Measurements from ENCODE around the gene VPS51.

- TF ChIP-seq YY1 (IDR thresholded peaks at IDR 0.05; ENCODE audit: insufficient read depth, insufficient read length) (no peak), ZNF274 (IDR thresholded peaks at IDR 0.05; ENCODE audit: low read depth, low read length) (no peak)
These were observed 42.0 kb upstream of the VPS51 start for GRCh38 chr11:65053827-65054508.

Measured in NT2/D1 (cell line).